ENCODE results near the gene MAPK1.
"Not testable (repeated sequence)": the region's sequence is repeated elsewhere in the genome, so short reads cannot be mapped to it uniquely, and the experiment has no call there.

MAPK1 gene

GRCh38 chr22:21752276-21752675, 115.2 kb downstream of the MAPK1 start:
- DNase-seq = no peak

DNA sequence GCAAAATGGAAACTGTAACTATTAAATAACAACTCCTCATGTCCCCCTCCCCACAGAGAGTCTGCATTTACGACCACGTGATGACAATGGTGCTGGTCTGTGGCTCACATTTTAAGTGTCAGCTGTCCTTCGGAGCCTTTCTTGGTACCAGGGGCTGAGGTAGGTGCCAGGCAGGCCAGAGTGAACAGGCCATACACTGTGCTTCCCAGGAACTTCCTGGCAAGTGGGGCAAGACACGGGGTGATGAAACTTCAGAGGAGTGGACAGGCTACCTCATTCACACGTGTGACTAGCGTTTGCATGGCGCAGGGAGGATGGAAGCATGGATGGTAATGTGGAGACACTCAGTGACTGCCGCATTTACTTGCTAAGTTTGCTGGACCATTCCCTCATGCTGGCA, 121.5 kb downstream of the MAPK1 start:
- DNase-seq = no peak

DNA sequence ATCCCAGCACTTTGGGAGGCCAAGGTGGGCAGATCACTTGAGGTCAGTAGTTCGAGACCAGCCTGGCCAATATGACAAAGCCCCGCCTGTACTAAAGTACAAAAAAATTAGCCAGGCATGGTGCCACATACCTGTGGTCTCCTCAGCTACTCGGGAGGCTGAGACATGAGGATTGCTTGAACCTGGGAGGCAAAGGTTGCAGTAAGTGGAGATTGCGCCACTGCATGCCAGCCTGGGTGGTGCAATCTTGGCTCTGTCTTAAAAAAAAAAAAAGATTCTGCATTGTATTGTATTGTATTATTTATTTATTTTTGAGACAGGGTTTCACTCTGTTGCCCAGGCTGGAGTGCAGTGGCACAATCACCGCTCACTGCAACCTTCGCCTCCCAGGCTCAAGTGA, 122.5 kb downstream of the MAPK1 start:
- not testable (repeated sequence) for DNase-seq

DNA sequence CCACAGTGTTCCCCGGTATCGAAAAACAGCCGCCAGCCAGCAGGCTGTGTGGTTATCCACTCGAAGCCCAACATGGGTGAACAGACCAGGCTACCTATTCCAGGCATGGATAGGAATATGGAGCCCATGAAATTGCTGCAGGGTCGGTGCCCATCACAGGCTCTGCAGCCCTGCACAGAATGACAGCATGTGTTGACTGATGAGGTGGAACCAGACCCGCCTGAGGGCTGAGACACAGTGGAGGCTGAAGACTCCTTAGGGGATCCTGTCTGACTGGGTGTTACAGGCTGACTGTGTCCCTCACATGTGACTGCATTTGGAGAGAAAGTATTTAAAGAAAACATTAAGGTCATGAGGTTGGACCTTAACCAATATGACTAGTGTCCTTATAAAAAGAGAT, 125.7 kb downstream of the MAPK1 start:
- no peak for DNase-seq

DNA sequence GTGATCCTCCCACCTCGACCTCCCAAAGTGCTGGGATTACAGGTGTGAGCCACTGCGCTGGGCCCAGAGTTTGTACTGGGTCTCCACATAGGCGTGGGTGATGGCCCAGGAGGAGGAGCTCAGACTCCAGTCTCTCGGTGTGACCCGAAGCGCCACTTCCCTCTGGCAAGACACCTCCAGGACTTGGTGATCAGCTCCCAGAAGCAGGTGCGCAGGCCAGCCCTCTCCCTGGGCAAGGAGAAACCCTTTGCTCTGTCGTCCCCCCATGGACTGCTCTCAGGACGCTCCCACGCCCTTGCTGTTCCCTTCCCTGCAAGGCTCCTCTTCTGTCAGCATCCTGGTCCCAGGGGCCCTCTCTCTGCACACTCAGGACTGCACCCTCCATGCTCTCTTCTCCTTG, 126.4 kb downstream of the MAPK1 start:
- DNase-seq = no peak

DNA sequence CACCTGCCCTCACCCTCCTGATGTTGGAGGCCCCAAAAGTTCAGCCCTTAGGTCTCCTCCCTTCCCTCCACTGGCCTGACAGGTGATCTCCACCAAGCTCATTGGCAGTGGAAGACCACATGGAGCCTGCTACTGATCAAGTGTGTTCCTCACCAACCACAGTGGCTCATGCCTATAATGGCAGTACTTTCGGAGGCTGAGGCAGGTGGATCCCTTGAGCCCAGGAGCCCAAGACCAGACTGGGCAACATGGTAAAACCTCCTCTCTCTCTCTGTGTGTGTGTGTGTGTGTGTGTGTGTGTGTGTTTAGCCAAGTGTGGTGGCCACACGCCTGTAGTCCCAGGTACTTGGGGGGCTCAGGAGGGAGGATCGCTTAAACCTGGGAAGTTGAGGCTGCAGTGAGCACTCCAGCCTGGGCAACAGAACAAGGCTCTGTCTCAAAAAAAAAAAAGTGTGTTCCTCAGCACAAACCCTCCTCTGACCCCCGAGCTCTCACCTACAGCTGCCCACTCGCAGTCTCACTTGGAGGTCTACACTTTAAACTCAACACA, 127.5 kb downstream of the MAPK1 start:
- no peak for DNase-seq

- DNase-seq = no peak
These were observed 128.5 kb downstream of the MAPK1 start for GRCh38 chr22:21738966-21739365.

DNA sequence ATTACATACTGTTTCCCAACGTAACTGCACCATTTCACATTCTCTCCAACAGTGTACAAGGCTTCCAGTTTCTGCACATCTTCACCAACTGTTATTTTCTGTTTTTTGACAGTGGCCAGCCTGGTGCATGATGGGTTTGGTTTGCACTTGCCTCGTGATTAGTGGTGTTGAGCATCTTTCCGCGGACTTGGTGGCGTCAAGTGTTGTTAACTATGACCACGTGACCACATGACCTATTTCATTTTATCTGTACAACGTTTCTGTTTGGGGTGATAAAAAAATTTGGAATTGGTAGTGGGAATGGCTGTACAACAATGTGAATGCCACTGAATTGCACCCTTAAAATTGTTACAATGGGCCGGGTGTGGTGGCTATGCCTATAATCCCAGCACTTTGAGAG, 129.4 kb downstream of the MAPK1 start:
- DNase-seq = no peak

DNA sequence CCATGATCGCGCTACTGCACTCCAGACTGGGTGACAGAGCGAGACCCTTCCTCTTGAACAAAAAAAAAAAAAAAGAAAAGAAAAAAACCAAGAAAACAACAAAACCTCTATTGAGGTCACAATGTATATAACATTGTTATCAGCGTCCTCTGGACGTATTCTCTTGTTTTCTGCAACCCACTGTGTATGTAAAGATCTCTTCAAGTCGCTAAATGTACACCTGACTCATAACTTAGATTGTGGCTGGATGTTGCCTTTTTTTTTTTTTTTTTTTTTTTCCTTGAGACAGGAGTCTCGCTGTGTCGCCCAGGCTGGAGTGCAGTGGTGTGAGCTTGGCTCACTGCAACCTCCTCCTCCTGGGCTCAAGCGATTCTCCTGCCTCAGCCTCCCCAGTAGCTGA, 130.5 kb downstream of the MAPK1 start:
- DNase-seq = no peak

DNA sequence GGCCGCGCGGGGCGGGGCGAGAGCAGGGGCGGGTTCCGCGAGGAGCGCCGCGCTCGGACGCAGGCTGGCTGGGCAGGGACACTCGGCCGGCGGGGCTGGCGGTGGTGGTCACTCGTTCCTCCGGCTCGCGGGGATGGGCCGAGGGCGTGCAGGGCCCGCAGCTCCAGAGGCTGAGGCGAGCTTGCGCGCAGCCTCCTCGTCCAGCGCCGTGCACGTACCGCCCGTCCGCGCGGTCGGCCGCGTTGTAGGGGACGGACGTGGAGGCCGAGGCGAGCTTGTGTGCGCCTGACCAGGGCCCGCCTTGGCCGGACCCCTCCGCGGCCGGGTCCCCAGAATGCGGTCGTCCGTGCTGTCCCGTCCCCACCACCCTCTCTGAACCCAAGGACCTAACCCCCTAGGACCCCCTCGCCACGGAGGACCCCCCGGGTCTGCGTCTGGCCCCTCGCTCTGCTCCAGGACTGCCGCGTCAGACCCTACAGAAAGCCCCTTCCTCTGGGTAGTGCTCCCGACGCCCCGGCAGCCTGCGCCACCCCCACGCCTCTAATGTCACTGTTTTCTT, 131.3 kb downstream of the MAPK1 start:
- DNase-seq = no peak

DNA sequence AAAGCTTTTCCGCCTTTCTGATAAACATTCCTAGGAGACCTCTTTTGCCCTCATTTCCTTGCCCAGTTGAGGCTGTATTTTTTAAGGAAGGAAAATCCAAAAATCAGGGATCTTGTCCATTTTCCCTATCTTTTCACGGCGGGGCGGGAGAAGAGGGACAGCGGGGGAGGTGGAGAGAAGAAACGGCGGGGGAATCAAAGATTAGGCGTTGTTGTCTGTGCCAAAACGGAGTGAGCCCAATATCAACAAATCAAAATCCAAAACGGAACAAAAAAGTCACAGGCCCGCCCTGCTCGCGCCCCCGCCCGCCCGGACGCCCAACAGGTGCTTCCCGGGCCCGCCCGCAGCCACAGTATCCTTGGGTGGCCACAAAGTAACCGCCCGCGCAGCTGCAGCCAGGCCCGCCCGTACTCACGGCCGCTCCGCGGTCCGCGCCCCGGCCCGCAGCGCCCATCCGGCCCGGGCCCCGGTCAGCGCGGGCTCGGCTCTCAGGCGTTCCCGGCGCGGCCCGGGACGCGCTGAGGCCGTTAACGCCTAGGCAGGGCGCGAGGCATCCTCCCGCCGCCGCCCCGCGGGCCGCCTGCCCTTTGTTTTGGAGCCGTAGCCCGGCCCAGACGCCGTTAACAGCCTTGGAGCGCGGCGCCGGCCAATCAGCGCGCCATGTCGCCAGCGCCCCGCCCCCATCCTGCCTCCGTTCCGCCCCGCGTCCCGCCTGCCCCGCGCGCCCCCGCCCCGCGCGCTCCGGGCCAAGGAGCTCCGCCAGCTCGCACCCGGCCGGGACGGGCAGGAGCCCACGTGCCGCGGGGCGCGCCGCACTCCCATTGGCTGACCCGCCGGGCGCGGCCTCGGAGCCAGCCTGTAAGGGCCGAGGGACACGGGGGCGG, 132.0 kb downstream of the MAPK1 start, which contains the start of gene YPEL1:
Gene YPEL1, minus strand, starts transcription at position 595 of the 884 bp plus-strand sequence. CDS start 25,050 bp downstream, outside the sequence.
- peak; percentile 93 for DNase-seq

DNA sequence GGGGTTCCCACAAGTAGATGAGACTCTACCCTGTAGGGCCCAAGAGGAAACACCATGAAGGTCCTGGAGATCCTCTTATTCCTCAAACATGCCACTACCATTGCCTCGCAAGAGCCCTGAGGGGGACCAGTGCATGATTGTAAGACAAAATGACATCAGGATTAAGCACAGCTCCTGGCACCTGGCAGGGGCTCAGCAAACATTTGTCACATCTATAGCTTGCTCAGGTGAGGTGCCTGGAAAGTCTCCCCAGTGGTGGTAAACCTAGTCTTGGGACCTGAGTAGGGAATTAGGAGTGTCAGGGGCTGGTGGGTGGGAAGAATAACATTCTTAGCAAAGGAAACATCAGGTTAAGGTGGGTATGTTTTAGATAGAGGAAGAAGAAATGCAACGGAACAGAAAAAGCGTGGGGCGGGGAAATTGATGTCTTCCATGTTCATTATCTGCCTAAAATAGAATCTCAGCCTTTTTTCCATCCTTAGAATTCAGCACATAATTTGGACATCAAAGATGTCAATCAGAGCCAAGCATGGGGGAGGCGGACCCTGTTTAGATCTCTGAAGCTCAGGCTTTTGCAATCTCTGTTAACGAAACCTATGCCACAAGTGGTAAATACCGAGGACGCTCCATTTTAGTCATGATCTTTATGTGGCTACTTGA, 132.8 kb downstream of the MAPK1 start:
- no peak for DNase-seq

GRCh38 chr22:21731503-21731902, 135.9 kb downstream of the MAPK1 start:
- no peak for DNase-seq

DNA sequence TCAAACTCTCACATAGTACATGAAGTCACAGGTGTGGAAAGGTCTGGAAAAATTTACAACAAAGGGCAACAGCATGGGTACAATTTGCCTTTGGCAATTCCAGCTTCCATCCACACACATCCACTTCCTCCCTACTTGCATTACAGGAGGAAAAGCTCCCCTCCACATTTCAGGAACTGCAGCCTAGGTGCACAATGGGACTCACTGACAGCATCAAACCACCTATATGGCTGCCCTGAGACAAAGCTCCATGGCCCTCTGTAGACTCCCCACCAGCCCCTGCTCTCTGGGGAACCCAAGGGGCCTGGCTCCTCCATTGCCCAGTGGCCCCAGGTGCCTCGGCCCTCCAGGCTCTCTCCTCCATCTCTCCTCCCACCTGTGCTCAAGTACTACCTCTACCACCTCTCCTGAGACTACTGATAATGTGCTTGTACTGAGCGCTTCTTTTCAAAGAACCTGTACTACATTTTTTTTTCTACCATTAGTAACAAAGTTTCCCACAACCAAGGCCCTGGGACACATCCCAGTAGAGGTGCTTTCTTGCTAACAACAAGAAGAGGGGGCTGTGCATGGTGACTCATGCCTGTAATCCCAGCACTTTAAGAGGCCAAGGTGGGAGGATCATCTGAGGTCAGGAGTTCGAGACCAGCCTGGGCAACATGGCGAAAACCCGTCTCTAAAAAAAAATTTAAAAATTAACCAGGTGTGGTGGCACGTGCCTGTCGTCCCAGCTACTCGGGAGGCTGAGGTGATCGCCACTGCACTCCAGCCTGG, 136.7 kb downstream of the MAPK1 start:
- DNase-seq = no peak

DNA sequence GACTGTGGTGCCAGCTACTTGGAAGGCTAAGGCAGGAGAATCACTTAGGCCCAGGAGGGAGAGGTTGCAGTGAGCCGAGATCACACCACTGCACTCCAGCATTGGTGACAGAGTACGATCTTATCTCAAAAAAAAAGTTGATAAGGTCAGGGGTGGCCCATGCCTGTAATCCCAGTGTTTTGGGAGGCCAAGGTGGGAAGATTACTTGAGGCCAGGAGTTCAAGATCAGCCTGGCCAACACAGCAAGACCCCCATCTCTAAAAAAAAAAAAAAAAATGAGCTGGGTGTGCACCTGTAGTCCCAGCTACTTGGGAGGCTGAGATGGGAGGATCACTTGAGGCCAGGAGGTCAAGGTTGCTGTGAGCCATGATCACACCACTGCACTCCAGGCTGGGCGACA, 138.3 kb downstream of the MAPK1 start:
- DNase-seq = not testable (repeated sequence)

GRCh38 chr22:21728270-21728669, 139.2 kb downstream of the MAPK1 start:
- no peak for DNase-seq

GRCh38 chr22:21727768-21728167, 139.7 kb downstream of the MAPK1 start:
- no peak for DNase-seq

DNA sequence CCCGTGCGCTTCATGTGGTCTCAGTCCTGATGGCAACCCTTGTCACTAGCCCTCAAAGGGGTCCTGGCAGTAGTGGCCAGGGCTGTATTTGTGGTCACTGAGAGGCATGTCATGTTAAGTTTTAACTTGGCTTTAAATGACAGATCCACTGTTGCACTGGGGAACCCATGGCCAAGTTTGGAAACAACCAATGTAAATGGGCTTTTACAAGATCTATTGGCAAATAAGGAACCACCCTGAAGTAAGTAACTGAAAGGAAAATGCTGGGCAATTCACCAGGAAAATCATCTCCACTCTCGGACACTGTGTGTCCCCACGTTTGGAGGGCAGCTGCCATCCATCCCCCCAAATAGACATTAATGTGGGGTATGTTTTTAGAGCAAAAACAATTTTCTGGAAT, 140.3 kb downstream of the MAPK1 start:
- no peak for DNase-seq

DNA sequence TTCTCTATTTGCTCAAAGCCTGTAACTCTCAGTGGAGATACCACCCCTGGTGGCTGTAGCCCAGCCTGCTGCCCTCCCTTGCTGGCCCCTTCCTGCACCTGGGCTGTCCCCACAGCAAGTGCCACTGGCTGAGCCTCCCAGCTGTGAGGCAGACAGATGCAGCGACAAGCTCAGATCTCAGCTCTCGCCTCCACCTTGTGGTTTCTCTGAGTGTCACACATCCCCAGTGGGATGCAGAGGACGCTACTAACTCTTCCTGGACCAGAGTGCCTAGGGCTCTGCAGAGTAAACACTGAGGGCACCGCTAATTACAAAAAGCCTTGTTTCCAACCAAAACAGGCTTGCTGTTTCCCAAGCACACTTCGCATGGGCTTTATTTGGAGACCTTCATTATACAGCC, 140.8 kb downstream of the MAPK1 start:
- peak; percentile 43 for DNase-seq

DNA sequence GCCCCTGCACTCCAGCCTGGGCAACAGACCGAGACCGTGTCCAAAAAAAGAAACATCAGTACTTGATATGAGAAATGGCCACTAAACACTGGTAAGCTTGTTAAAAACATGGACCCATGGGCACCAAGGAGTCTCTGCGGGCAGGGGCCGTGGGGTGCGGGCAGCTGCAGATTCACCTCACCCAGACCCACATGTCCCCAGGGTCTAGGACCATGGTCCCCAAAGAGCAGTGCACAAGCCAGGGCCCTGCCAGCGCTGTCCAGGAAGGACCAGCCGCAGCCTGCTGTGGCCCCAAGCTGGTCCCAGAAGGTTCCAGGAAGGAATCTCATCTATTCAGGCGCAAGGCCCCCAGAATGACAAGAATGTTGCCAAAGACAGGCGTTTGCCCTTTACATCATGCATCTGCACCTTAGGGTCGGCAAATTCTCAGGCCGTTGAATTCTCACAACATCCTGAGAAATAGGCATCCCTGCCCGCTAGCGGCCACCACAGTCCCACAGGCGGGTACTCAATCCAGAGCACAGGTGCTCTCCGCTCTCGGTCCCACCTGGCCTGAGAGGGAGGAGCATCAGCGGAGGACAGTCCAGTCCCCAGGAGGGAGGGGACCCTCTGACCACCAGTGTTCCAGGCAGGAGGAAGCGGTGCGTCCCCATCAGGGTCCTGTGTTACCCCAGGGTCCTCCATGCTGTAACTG, 141.3 kb downstream of the MAPK1 start:
- DNase-seq = no peak

- DNase-seq = not testable (repeated sequence)
These were observed 142.9 kb downstream of the MAPK1 start for GRCh38 chr22:21724496-21724895.

DNA sequence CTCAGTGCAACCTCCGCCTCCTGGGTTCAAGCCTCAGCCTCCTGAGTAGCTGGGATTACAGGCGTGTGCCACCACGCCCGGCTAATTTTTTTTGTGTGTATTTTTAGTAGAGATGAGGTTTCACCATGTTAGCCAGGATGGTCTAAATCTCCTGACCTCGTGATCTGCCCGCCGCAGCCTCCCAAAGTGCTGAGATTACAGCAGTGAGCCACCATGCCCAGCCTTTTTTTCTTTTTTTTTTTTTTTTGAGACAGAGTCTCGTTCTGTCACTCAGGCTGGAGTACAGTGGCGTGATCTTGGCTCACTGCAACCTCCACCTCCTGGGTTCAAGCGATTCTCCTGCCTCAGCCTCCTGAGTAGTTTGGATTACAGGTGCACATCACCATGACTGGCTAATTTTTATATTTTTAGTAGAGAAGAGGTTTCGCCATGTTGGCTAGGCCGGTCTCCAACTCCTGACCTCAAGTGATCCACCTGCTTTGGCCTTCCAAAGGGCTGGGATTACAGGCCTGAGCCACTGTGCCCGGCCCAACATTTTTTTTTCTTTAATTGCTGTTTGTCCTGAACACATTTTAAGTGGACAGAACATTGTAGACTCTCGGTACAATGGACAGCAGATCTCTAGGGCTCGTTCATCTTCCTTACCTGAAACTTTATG, 146.1 kb downstream of the MAPK1 start:
- DNase-seq = not testable (repeated sequence)
